Suprapubic skin (tissue), 4 donors: ENCODE measurements around the gene STYX. TPM values are rescaled to one million over a fixed set of nuclear protein-coding genes. Genes with fewer than 3 reads are reported as not detected.

Experiments used
- DNase-seq, 2 donors: peaks; one replicate each; pipeline ENCODE4 v3.0.0-alpha.2; 2019; ENCODE audit warnings: low spot score in 2 of 2
- H3K27ac ChIP-seq: fragments of 200-600 bp; sonication (generic); one replicate; pipeline ENCODE4 v1.5.1; 2019
- H3K27me3 ChIP-seq: fragments of 200-600 bp; sonication (generic); one replicate; pipeline ENCODE4 v1.5.1; 2019
- H3K36me3 ChIP-seq: fragments of 200-600 bp; sonication (generic); one replicate; pipeline ENCODE4 v1.5.1; 2019
- H3K4me1 ChIP-seq: fragments of 200-600 bp; sonication (generic); one replicate; pipeline ENCODE4 v1.5.1; 2019
- H3K4me3 ChIP-seq: fragments of 200-600 bp; sonication (generic); one replicate; pipeline ENCODE4 v1.5.1; 2019; ENCODE audit warnings: mild to moderate bottlenecking
- H3K9me3 ChIP-seq: fragments of 200-600 bp; sonication (generic); one replicate; pipeline ENCODE4 v1.5.1; 2019
- CTCF ChIP-seq, 2 donors: fragments of 200-600 bp in 1 of 2; fragments of 450-650 bp in 1 of 2; sonication (generic) in 1 of 2; IDR thresholded peaks; one replicate each; pipeline ENCODE4 v1.5.1; 2016 to 2019; ENCODE audit warnings: antibody characterized with exemption in 2 of 2, mild to moderate bottlenecking in 1 of 2, moderate library complexity in 1 of 2
- EP300 ChIP-seq: sonication (generic); formaldehyde crosslinking; IDR thresholded peaks from one replicate; pipeline ENCODE4 v1.6.1; 2017; ENCODE audit warnings: antibody characterized with exemption
- POLR2A ChIP-seq, 2 donors: fragments of 450-650 bp; IDR thresholded peaks; one replicate each; pipeline ENCODE4 v1.6.1; 2017; ENCODE audit warnings: antibody characterized with exemption in 2 of 2, mild to moderate bottlenecking in 2 of 2, moderate library complexity in 2 of 2
- POLR2AphosphoS5 ChIP-seq, 3 donors: sonication (generic); formaldehyde crosslinking; IDR thresholded peaks; one replicate each; pipeline ENCODE4 v1.6.1; 2017; ENCODE audit warnings: antibody characterized with exemption in 3 of 3
- WGBS: methylation state at CpG from one replicate; pipeline ENCODE4 v1.1.5; 2018; 5-methylcytosine and 5-hydroxymethylcytosine counted together
- total RNA-seq, 4 donors: library from RNA; depleted of rRNA; stranded (reverse); fragments of >200 nt; gene quantifications; one replicate each; pipeline ENCODE4 v1.1.0, GENCODE V29; 2016

STYX gene
- total RNA-seq, 4 donors from 2014 or later = 10.9 to 16.6 (median 13.7) TPM

DNA sequence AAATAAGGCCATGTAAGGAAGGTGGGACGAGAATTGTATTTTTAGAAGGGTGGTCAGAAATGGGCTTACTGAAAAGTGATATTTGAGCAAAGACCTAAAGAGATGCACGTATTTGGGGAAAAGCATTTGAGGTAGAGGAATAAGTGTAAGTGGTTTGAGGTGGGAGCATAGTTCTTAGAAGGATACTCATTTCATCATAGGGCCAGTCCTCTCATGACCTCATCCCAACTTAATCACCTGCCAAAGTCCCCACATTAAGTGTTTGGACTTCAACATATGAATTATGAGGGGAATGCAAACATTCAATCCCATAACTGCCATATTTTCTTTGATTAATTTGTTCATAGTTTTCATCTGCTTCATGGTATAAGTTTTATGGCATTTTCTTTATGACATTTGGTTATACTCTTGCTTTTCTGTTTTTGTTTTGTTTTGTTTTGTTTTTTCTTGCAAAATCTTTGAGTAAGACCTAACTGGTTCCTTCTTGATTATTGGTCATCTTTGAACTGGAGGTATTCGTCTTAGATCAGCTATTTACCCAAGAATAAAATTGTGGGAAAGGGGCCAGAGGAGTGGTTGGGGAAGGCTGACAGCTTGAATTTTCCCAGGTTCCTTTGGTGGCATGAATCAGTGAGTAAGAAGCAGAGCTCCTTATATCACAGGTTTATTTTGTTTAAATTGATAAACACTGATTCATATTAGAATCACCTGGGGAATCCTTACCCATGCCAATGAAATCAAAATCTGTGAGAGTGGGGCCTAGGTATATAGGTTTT is 37.3 kb downstream of the STYX start:
- Histone ChIP-seq H3K4me3 (no peak overlapping the region), H3K4me1 (no peaks in the 10 kb centered on the region), H3K27me3 (no peaks in the 10 kb centered on the region), H3K36me3 (peaks cover 56% of the 10 kb centered on the region), H3K27ac (no peak overlapping the region), H3K9me3 (no peaks in the 10 kb centered on the region)
- DNase-seq = no peak
- no peak for TF ChIP-seq POLR2AphosphoS5 (IDR thresholded peaks at IDR 0.05)
- TF ChIP-seq CTCF (IDR thresholded peaks at IDR 0.05) = no peak
- no peak for TF ChIP-seq EP300
- no peak for TF ChIP-seq POLR2A (IDR thresholded peaks at IDR 0.05)
- WGBS = 94% methylated on average over 3 of the region's 3 CpGs

DNA sequence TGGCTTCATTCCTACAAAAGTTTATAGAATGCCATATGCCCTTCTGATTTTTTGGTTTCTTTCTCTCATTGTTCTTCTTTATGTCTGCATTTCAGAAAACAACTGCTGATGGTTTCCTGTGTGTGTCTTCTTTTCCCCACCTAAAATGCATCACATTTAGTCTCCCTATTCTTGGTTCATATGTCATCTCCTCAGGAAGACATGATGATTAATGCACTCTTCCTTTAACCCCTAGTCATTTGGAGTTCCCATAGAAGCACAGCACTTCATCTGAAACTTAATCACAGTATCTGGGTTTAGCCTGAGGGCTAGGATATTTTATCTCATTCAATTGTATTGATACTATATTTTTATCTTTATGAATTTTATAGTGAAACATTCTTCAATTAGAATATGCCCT is 39.9 kb downstream of the STYX start:
- no peak for TF ChIP-seq POLR2A (IDR thresholded peaks at IDR 0.05)
- TF ChIP-seq POLR2AphosphoS5 (IDR thresholded peaks at IDR 0.05) = no peak
- no peak for TF ChIP-seq EP300
- no peak for TF ChIP-seq CTCF (IDR thresholded peaks at IDR 0.05)
- no peak overlapping the region for H3K4me3 ChIP-seq
- H3K9me3 ChIP-seq = no peaks in the 10 kb centered on the region
- H3K36me3 ChIP-seq = peaks cover 57% of the 10 kb centered on the region
- no peak for DNase-seq
- no peak overlapping the region for H3K27ac ChIP-seq
- no peaks in the 10 kb centered on the region for H3K27me3 ChIP-seq
- H3K4me1 ChIP-seq = no peaks in the 10 kb centered on the region

DNA sequence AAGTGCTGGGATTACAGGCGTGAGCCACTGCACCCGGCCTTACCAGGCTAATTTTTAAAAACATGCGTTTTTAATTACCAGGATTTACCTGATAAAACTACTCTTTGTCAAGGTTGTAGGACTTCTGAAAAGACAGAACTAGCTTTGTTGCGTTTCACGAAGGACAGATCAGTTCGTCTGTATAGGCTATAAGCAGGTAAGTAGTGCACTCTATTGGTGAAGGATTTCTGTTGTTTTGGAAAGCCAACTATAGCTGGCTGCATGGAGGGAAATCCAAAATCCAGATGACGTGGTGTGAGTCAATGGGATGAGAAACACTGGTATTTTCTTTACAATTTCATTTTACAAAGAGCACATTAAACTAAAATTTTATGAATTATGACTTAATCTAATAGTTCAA is 46.9 kb downstream of the STYX start:
- TF ChIP-seq EP300 = no peak
- no peak for TF ChIP-seq POLR2AphosphoS5 (IDR thresholded peaks at IDR 0.05)
- TF ChIP-seq POLR2A (IDR thresholded peaks at IDR 0.05) = no peak
- no peak for TF ChIP-seq CTCF (IDR thresholded peaks at IDR 0.05)
- Histone ChIP-seq H3K36me3 (peaks cover 42% of the 10 kb centered on the region), H3K27me3 (no peaks in the 10 kb centered on the region), H3K4me3 (no peak overlapping the region), H3K27ac (no peak overlapping the region), H3K9me3 (no peaks in the 10 kb centered on the region), H3K4me1 (no peaks in the 10 kb centered on the region)
- WGBS = 85% methylated on average over 7 of the region's 7 CpGs
- no peak for DNase-seq

- H3K4me1 ChIP-seq = no peaks in the 10 kb centered on the region
- TF ChIP-seq POLR2A (IDR thresholded peaks at IDR 0.05) = no peak
- no peak for TF ChIP-seq POLR2AphosphoS5 (IDR thresholded peaks at IDR 0.05)
- no peak for TF ChIP-seq CTCF (IDR thresholded peaks at IDR 0.05)
- no peak for TF ChIP-seq EP300
- H3K27me3 ChIP-seq = no peaks in the 10 kb centered on the region
- no peak overlapping the region for H3K27ac ChIP-seq
- no peak for DNase-seq
- peaks cover 38% of the 10 kb centered on the region for H3K36me3 ChIP-seq
- no peak overlapping the region for H3K4me3 ChIP-seq
- no peaks in the 10 kb centered on the region for H3K9me3 ChIP-seq
- 82% methylated on average over 7 of the region's 7 CpGs for WGBS
These were observed 48.7 kb downstream of the STYX start for GRCh38 chr14:52778702-52779101.

DNA sequence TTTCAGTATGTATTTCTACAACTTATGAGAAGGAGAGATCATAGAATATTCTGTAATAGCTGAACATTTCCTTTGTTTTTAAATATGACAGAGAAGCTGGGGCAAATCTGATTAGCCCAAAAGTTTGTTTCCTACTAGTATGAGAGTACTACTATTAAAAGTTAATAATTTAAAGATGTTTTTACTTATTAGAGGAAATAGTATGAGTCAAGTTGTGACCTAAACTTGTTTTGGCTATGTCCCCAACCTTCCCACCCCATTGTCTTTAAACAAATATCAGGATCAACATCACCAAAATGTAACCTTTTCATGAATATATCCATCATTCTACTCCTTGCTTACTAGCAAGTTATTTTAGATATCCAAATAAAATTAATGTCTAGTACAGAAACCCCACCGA is 50.9 kb downstream of the STYX start:
- H3K4me3 ChIP-seq = no peak overlapping the region
- 91% methylated on average over 1 of the region's 1 CpG for WGBS
- H3K27me3 ChIP-seq = no peaks in the 10 kb centered on the region
- H3K27ac ChIP-seq = no peak overlapping the region
- no peaks in the 10 kb centered on the region for H3K9me3 ChIP-seq
- no peaks in the 10 kb centered on the region for H3K4me1 ChIP-seq
- TF ChIP-seq POLR2A (IDR thresholded peaks at IDR 0.05) = no peak
- no peak for TF ChIP-seq POLR2AphosphoS5 (IDR thresholded peaks at IDR 0.05)
- no peak for TF ChIP-seq CTCF (IDR thresholded peaks at IDR 0.05)
- TF ChIP-seq EP300 = no peak
- DNase-seq = no peak
- peaks cover 23% of the 10 kb centered on the region for H3K36me3 ChIP-seq
